Stimulated activated naive CD4-positive, alpha-beta T cell treated with Interleukin-2 at 50 U/mL for 16 hours (primary cell): Measurements from ENCODE around the gene SYNJ1.
"Not testable (repeated sequence)": the region's sequence is repeated elsewhere in the genome, so short reads cannot be mapped to it uniquely, and the experiment has no call there.

Source experiments
- DNase-seq: peaks from one replicate; lab custom pipeline; 2025; lab: John Stamatoyannopoulos, UW

SYNJ1 gene

GRCh38 chr21:32733990-32734613 is 6.3 kb upstream of the SYNJ1 start:
- no peak for DNase-seq

- no peak for DNase-seq
These were observed 5.5 kb upstream of the SYNJ1 start for GRCh38 chr21:32733356-32733755.

- no peak for DNase-seq
These were observed 4.7 kb upstream of the SYNJ1 start for GRCh38 chr21:32732544-32732943.

GRCh38 chr21:32728848-32729247 is 1.0 kb upstream of the SYNJ1 start:
- no peak for DNase-seq

- DNase-seq = no peak
These were observed 635 bp upstream of the SYNJ1 start for GRCh38 chr21:32728456-32728839.

- no peak for DNase-seq
These were observed 750 bp downstream of the SYNJ1 start for GRCh38 chr21:32726839-32727686.

- no peak for DNase-seq
These were observed 8.7 kb downstream of the SYNJ1 start for GRCh38 chr21:32719085-32719484.

GRCh38 chr21:32717851-32718316 is 9.9 kb downstream of the SYNJ1 start:
- DNase-seq = no peak

- DNase-seq = no peak
These were observed 11.3 kb downstream of the SYNJ1 start for GRCh38 chr21:32716486-32716885.

GRCh38 chr21:32713726-32714125 is 14.1 kb downstream of the SYNJ1 start:
- DNase-seq = no peak

GRCh38 chr21:32712641-32713040 is 15.2 kb downstream of the SYNJ1 start:
- DNase-seq = no peak

- DNase-seq = no peak
These were observed 15.8 kb downstream of the SYNJ1 start for GRCh38 chr21:32712043-32712442.

- DNase-seq = no peak
These were observed 16.8 kb downstream of the SYNJ1 start for GRCh38 chr21:32710987-32711386.

GRCh38 chr21:32710069-32710784 is 17.6 kb downstream of the SYNJ1 start:
- no peak for DNase-seq

- no peak for DNase-seq
These were observed 19.7 kb downstream of the SYNJ1 start for GRCh38 chr21:32708069-32708468.

GRCh38 chr21:32705901-32706300 is 21.9 kb downstream of the SYNJ1 start:
- no peak for DNase-seq

GRCh38 chr21:32705139-32705538 is 22.7 kb downstream of the SYNJ1 start:
- no peak for DNase-seq

- DNase-seq = no peak
These were observed 25.1 kb downstream of the SYNJ1 start for GRCh38 chr21:32702702-32703101.

GRCh38 chr21:32698971-32699693 is 28.7 kb downstream of the SYNJ1 start:
- DNase-seq = no peak

- no peak for DNase-seq
These were observed 29.5 kb downstream of the SYNJ1 start for GRCh38 chr21:32698286-32698685.

- not testable (repeated sequence) for DNase-seq
These were observed 32.3 kb downstream of the SYNJ1 start for GRCh38 chr21:32695482-32695881.

GRCh38 chr21:32693581-32693980 is 34.2 kb downstream of the SYNJ1 start:
- DNase-seq = no peak
